Cardiac fibroblast (primary cell): ENCODE measurements around the gene KRT23.

Experiments used
- DNase-seq, 2 donors: peaks; one replicate each; pipeline versions ENCODE4 v3.0.0 to v3.0.0-alpha.2; 2010; ENCODE audit warnings: low read depth in 2 of 2
- H3K4me3 ChIP-seq, 2 donors: replicated peaks in 1 of 2; 1 replicate in 1 of 2; 2 replicates in 1 of 2; pipeline ENCODE4 v1.5.1; 2011; ENCODE audit warnings: low read depth in 2 of 2, low read length in 2 of 2, mild to moderate bottlenecking in 2 of 2, moderate library complexity in 1 of 2
- CTCF ChIP-seq: IDR thresholded peaks from one replicate; pipeline ENCODE4 v1.5.1; 2011; ENCODE audit warnings: low read depth, mild to moderate bottlenecking, low read length, inconsistent platforms

KRT23 gene

GRCh38 chr17:40909351-40909750 is 28.1 kb downstream of the KRT23 start:
- peak; percentile 97 to 98 for DNase-seq
- H3K4me3 ChIP-seq = no peak overlapping the region
- peak; percentile 74 for TF ChIP-seq CTCF

- no peak for DNase-seq
- no peak overlapping the region for H3K4me3 ChIP-seq
- TF ChIP-seq CTCF = no peak
These were observed 30.8 kb downstream of the KRT23 start for GRCh38 chr17:40906613-40907012.

- H3K4me3 ChIP-seq = no peak overlapping the region
- no peak for DNase-seq
- TF ChIP-seq CTCF = no peak
These were observed 32.1 kb downstream of the KRT23 start for GRCh38 chr17:40905370-40905769.

GRCh38 chr17:40903129-40903847 is 34.2 kb downstream of the KRT23 start:
- DNase-seq = peak in 1 of 2 donors; percentile 22
- no peak overlapping the region for H3K4me3 ChIP-seq
- TF ChIP-seq CTCF = no peak

GRCh38 chr17:40902498-40902897 is 34.9 kb downstream of the KRT23 start:
- DNase-seq = no peak
- TF ChIP-seq CTCF = no peak
- H3K4me3 ChIP-seq = no peak overlapping the region

- TF ChIP-seq CTCF = no peak
- DNase-seq = no peak
- H3K4me3 ChIP-seq = no peak overlapping the region
These were observed 35.4 kb downstream of the KRT23 start for GRCh38 chr17:40901981-40902474.

GRCh38 chr17:40900809-40901356 is 36.6 kb downstream of the KRT23 start:
- DNase-seq = no peak
- no peak overlapping the region for H3K4me3 ChIP-seq
- TF ChIP-seq CTCF = no peak
